ENCODE results near the gene APBA2. TPM values are rescaled to one million over a fixed set of nuclear protein-coding genes. Genes with fewer than 3 reads are reported as not detected.

Gene APBA2
- total and polyA plus RNA-seq, 5 donors, result 0.17 to 0.95 (median 0.38) TPM

GRCh38 chr15:29059871-29060640 is 174.3 kb downstream of the APBA2 start:
- ATAC-seq, result no peak

GRCh38 chr15:29061746-29062145 is 176.0 kb downstream of the APBA2 start:
- H3K9me3 ChIP-seq (ENCODE audit: control insufficient read depth, low read length), result no peaks in the 10 kb centered on the region
- H3K27me3 ChIP-seq (ENCODE audit: control insufficient read depth, insufficient read depth), result no peaks in the 10 kb centered on the region
- ATAC-seq (no peak), DNase-seq (no peak)
- 90% methylated on average over 6 of the region's 6 CpGs for WGBS
- H3K4me3 ChIP-seq (ENCODE audit: low read length), result no peak overlapping the region
- H3K4me1 ChIP-seq (ENCODE audit: control insufficient read depth, insufficient read depth, low read length), result no peaks in the 10 kb centered on the region
- H3K27ac ChIP-seq (ENCODE audit: low read length), result no peak overlapping the region
- intact Hi-C loops (cut with DNase I), result no loop called here

More at GRCh38 chr15:29059871-29060640, 174.3 kb downstream of the APBA2 start:
- DNase-seq, result no peak
- Histone ChIP-seq H3K27me3 (ENCODE audit: control insufficient read depth, insufficient read depth) (no peaks in the 10 kb centered on the region), H3K9me3 (ENCODE audit: control insufficient read depth, low read length) (no peaks in the 10 kb centered on the region), H3K4me3 (ENCODE audit: low read length) (no peak overlapping the region), H3K4me1 (ENCODE audit: control insufficient read depth, insufficient read depth, low read length) (no peaks in the 10 kb centered on the region), H3K27ac (ENCODE audit: low read length) (no peak overlapping the region)
- intact Hi-C loops (cut with DNase I), result no loop called here
- WGBS, result 90% methylated on average over 16 of the region's 16 CpGs

- H3K27ac ChIP-seq (ENCODE audit: low read length), result no peak overlapping the region
- no peaks in the 10 kb centered on the region for H3K4me1 ChIP-seq (ENCODE audit: control insufficient read depth, insufficient read depth, low read length)
- intact Hi-C loops (cut with DNase I), result no loop called here
- DNase-seq (no peak), ATAC-seq (no peak)
- H3K9me3 ChIP-seq (ENCODE audit: control insufficient read depth, low read length), result no peaks in the 10 kb centered on the region
- H3K4me3 ChIP-seq (ENCODE audit: low read length), result no peak overlapping the region
- 68% methylated on average over 10 of the region's 10 CpGs for WGBS
- H3K27me3 ChIP-seq (ENCODE audit: control insufficient read depth, insufficient read depth), result no peaks in the 10 kb centered on the region
Measured at GRCh38 chr15:29062179-29062591, 176.4 kb downstream of the APBA2 start.

DNA sequence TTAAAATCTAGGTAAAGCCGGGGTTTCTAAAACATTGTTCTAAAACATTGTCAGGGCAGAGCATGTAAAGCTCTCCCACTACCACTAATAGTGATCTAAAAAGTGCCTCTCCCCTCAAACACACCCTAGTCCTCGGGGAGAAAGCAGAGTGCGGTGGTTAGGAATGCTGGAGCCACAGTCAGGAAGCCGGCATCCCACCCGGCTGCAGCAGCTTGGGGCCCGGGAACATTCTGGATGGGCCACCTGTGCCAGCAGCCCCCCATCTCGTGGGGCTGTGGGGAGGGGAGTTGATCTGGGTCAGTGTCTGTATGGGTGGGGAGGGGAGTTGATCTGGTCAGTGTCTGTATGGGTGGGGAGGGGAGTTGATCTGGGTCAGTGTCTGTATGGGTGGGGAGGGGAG is 176.9 kb downstream of the APBA2 start:
- Histone ChIP-seq H3K4me3 (ENCODE audit: low read length) (no peak overlapping the region), H3K9me3 (ENCODE audit: control insufficient read depth, low read length) (no peaks in the 10 kb centered on the region), H3K27me3 (ENCODE audit: control insufficient read depth, insufficient read depth) (no peaks in the 10 kb centered on the region), H3K4me1 (ENCODE audit: control insufficient read depth, insufficient read depth, low read length) (no peaks in the 10 kb centered on the region), H3K27ac (ENCODE audit: low read length) (no peak overlapping the region)
- intact Hi-C loops (cut with DNase I), result no loop called here
- 55% methylated on average over 7 of the region's 7 CpGs for WGBS
- ATAC-seq (no peak), DNase-seq (no peak)

DNA sequence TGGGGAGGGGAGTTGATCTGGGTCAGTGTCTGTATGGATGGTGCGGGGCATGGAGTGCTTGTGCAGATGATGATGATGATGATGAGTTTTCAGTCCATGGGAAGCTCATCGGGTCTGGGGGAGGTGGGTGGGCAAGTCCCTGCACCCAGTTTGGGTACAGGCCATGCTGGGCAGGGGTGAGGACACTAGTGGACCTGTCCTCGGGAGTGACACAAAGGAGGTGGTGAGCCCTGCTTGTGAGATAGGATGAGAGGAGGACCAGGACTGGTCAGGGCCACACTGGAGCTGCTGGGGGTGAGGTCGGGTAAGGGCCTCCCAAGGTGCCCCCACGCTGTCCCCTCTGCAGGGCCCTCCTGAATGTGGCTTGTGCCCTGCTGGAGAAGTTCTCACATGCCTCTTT is 177.9 kb downstream of the APBA2 start:
- Histone ChIP-seq H3K27me3 (ENCODE audit: control insufficient read depth, insufficient read depth) (no peaks in the 10 kb centered on the region), H3K4me3 (ENCODE audit: low read length) (no peak overlapping the region), H3K27ac (ENCODE audit: low read length) (no peak overlapping the region), H3K9me3 (ENCODE audit: control insufficient read depth, low read length) (no peaks in the 10 kb centered on the region), H3K4me1 (ENCODE audit: control insufficient read depth, insufficient read depth, low read length) (no peaks in the 10 kb centered on the region)
- ATAC-seq, result no peak
- intact Hi-C loops (cut with DNase I), result no loop called here
- no peak for DNase-seq
- WGBS, result 85% methylated on average over 5 of the region's 5 CpGs

DNA sequence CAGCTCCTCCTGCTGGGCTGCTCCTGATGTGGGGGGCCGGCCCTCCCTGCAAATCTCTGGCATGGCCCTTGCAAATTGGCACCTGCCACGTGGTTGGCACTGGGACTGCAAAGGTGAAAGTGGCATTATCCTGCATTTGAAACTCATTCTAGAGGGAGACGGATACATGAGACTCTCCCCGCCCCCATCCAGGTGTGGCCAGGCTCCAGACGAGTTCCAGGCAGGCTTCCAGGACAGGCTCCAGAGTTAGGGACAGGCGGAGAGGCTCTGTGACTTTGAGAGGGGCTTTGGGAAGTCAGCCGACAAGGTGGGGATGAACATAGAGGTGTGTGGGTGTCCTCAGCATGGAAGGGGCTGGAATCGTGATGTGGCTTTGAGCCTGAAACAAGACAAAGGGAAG is 178.5 kb downstream of the APBA2 start:
- WGBS, result 69% methylated on average over 8 of the region's 8 CpGs
- intact Hi-C loops (cut with DNase I), result no loop called here
- H3K4me3 ChIP-seq (ENCODE audit: low read length), result no peak overlapping the region

GRCh38 chr15:29064731-29065130 is 179.0 kb downstream of the APBA2 start:
- 92% methylated on average over 8 of the region's 8 CpGs for WGBS
- H3K4me3 ChIP-seq (ENCODE audit: low read length), result no peak overlapping the region
- DNase-seq (no peak), ATAC-seq (no peak)
- no peaks in the 10 kb centered on the region for H3K4me1 ChIP-seq (ENCODE audit: control insufficient read depth, insufficient read depth, low read length)
- no peaks in the 10 kb centered on the region for H3K27me3 ChIP-seq (ENCODE audit: control insufficient read depth, insufficient read depth)
- intact Hi-C loops (cut with DNase I), result no loop called here
- H3K27ac ChIP-seq (ENCODE audit: low read length), result no peak overlapping the region
- H3K9me3 ChIP-seq (ENCODE audit: control insufficient read depth, low read length), result no peaks in the 10 kb centered on the region

More for the DNA sequence above, 178.5 kb downstream of the APBA2 start:
- ATAC-seq (no peak), DNase-seq (no peak)
- H3K27ac ChIP-seq (ENCODE audit: low read length), result no peak overlapping the region
- H3K4me1 ChIP-seq (ENCODE audit: control insufficient read depth, insufficient read depth, low read length), result no peaks in the 10 kb centered on the region
- H3K9me3 ChIP-seq (ENCODE audit: control insufficient read depth, low read length), result no peaks in the 10 kb centered on the region
- H3K27me3 ChIP-seq (ENCODE audit: control insufficient read depth, insufficient read depth), result no peaks in the 10 kb centered on the region

DNA sequence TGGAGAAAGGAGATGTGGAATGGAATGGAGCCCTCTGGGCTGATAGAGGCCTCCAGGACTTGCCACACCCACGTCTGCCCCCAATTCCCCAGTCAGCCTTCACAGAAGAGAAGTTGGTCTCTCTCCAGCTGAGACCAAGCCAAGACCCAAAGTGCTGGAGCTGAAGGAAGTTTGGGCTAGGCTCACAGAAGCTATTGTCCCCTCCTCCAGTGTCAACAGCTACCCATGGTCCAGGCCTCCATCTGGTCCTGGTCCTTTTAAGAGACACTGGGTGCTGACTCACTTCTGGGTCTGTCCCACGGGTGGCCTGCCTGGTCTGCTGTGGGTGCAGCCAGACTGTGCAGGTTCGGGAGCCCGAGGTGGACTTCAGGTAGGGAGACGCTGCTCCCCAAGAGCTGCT is 179.8 kb downstream of the APBA2 start:
- Histone ChIP-seq H3K27me3 (ENCODE audit: control insufficient read depth, insufficient read depth) (no peaks in the 10 kb centered on the region), H3K9me3 (ENCODE audit: control insufficient read depth, low read length) (no peaks in the 10 kb centered on the region), H3K4me3 (ENCODE audit: low read length) (no peak overlapping the region), H3K4me1 (ENCODE audit: control insufficient read depth, insufficient read depth, low read length) (no peaks in the 10 kb centered on the region), H3K27ac (ENCODE audit: low read length) (no peak overlapping the region)
- intact Hi-C loops (cut with DNase I), result no loop called here
- WGBS, result 78% methylated on average over 5 of the region's 5 CpGs
- DNase-seq (no peak), ATAC-seq (no peak)

- Histone ChIP-seq H3K27ac (ENCODE audit: low read length) (no peak overlapping the region), H3K4me3 (ENCODE audit: low read length) (no peak overlapping the region), H3K27me3 (ENCODE audit: control insufficient read depth, insufficient read depth) (no peaks in the 10 kb centered on the region), H3K4me1 (ENCODE audit: control insufficient read depth, insufficient read depth, low read length) (no peaks in the 10 kb centered on the region), H3K9me3 (ENCODE audit: control insufficient read depth, low read length) (no peaks in the 10 kb centered on the region)
- intact Hi-C loops (cut with DNase I), result no loop called here
- DNase-seq (no peak), ATAC-seq (no peak)
- 78% methylated on average over 5 of the region's 5 CpGs for WGBS
Measured at GRCh38 chr15:29066310-29066709, 180.5 kb downstream of the APBA2 start.

GRCh38 chr15:29066838-29067237 is 181.1 kb downstream of the APBA2 start:
- ATAC-seq (no peak), DNase-seq (no peak)
- no peak overlapping the region for H3K27ac ChIP-seq (ENCODE audit: low read length)
- H3K4me1 ChIP-seq (ENCODE audit: control insufficient read depth, insufficient read depth, low read length), result no peaks in the 10 kb centered on the region
- H3K4me3 ChIP-seq (ENCODE audit: low read length), result no peak overlapping the region
- no peaks in the 10 kb centered on the region for H3K27me3 ChIP-seq (ENCODE audit: control insufficient read depth, insufficient read depth)
- intact Hi-C loops (cut with DNase I), result no loop called here
- WGBS, result 97% methylated on average over 2 of the region's 2 CpGs
- H3K9me3 ChIP-seq (ENCODE audit: control insufficient read depth, low read length), result no peaks in the 10 kb centered on the region

GRCh38 chr15:29067949-29068348 is 182.2 kb downstream of the APBA2 start:
- no peak for DNase-seq
- no peak for ATAC-seq
- Histone ChIP-seq H3K4me1 (ENCODE audit: control insufficient read depth, insufficient read depth, low read length) (no peaks in the 10 kb centered on the region), H3K27me3 (ENCODE audit: control insufficient read depth, insufficient read depth) (no peaks in the 10 kb centered on the region), H3K4me3 (ENCODE audit: low read length) (no peak overlapping the region), H3K9me3 (ENCODE audit: control insufficient read depth, low read length) (no peaks in the 10 kb centered on the region), H3K27ac (ENCODE audit: low read length) (no peak overlapping the region)
- intact Hi-C loops (cut with DNase I), result no loop called here
- 46% methylated on average over 7 of the region's 7 CpGs for WGBS
